ENCODE results near the gene GET4. TPM values are rescaled to one million over a fixed set of nuclear protein-coding genes. Genes with fewer than 3 reads are reported as not detected.
A peak's percentile ranks its signal among the peaks of the same experiment; 100 is the strongest.

Gene GET4
- total and polyA plus RNA-seq, 2 of the 13 experiments (the other 11 are each of a cell fraction or from before 2014, with no cell fraction given): 28.2 to 35.2 TPM

DNA sequence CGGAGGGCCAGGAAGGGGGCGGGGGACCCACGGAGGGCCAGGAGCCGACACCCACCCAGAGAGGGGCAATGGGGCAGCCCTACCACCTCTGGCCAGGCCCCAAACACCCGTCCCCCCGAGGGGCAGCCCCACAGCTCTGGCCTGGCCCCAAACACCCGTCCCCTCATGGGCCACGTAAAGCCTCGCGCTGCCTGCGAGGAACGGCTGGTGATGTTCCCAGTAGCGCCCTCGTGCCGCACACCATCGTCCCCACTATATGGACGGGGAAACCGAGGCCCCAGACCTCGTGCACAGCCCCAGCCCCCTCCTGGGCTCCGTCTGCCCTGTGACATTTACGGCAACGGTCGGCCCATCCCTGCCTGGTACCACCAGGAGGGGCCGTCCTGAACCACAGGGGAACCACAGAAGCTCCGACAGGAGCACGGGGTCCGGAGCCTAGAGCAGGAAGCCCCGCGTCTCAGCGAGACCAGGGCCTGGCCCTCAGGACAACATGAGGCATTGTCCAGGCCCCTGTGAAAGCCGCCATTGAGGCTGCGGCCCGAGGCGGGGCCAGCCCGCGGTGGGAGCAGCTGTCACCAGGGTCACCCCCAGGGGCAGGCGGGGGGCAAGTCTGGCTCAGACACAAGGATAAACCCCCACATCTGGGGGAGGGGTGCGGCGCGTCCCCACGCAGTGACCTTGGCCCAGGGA is 35.6 kb downstream of the GET4 start:
- Histone ChIP-seq H4K20me1 (ENCODE audit: insufficient read depth, low read length) (no peaks in the 10 kb centered on the region), H3K4me2 (ENCODE audit: low read depth, low read length) (no peak overlapping the region), H3K79me2 (ENCODE audit: insufficient read depth, low read length) (no peaks in the 10 kb centered on the region), H3K9ac (ENCODE audit: insufficient read depth, low read depth, low read length) (no peak overlapping the region), H3K4me3 (replicated peaks in 1 of 3; ENCODE audit: insufficient read depth in 1 of 3, low read depth in 2 of 3, low read length in 3 of 3) (no peak overlapping the region), H3K27me3 (ENCODE audit: control insufficient read depth in 1 of 2, insufficient read depth in 2 of 2, low read length in 2 of 2) (no peaks in the 10 kb centered on the region), H2AFZ (ENCODE audit: low read length) (no peak overlapping the region), H3K9me3 (ENCODE audit: low read length) (no peaks in the 10 kb centered on the region), H3K27ac (ENCODE audit: extremely low read length, insufficient read depth, low read length) (no peak overlapping the region), H3K4me1 (ENCODE audit: insufficient read depth, low read length) (peaks cover 8% of the 10 kb centered on the region; the same call in 1 of the 2 replicates), H3K36me3 (replicated peaks in 1 of 2; ENCODE audit: control insufficient read depth in 1 of 2, insufficient read depth in 2 of 2, low read length in 2 of 2) (no peaks in the 10 kb centered on the region)
- TF ChIP-seq CEBPB (IDR thresholded peaks at IDR 0.05; ENCODE audit: borderline replicate concordance, low read depth, low read length): no peak
- TF ChIP-seq KLF11 (CRISPR knock-in tag; IDR thresholded peaks at IDR 0.05): no peak
- peak; percentile 14; the same call in 1 of the 2 replicates for TF ChIP-seq ZBTB33 (CRISPR knock-in tag; IDR thresholded peaks at IDR 0.05)
- 0 out of 2 replicates have a peak, but pooled peaks have one; percentile 22 for TF ChIP-seq ZNF629 (CRISPR knock-in tag; conservative IDR thresholded peaks at IDR 0.05)
- no peak for TF ChIP-seq NFAT5 (CRISPR knock-in tag; IDR thresholded peaks at IDR 0.05)
- TF ChIP-seq, protein P1, sequence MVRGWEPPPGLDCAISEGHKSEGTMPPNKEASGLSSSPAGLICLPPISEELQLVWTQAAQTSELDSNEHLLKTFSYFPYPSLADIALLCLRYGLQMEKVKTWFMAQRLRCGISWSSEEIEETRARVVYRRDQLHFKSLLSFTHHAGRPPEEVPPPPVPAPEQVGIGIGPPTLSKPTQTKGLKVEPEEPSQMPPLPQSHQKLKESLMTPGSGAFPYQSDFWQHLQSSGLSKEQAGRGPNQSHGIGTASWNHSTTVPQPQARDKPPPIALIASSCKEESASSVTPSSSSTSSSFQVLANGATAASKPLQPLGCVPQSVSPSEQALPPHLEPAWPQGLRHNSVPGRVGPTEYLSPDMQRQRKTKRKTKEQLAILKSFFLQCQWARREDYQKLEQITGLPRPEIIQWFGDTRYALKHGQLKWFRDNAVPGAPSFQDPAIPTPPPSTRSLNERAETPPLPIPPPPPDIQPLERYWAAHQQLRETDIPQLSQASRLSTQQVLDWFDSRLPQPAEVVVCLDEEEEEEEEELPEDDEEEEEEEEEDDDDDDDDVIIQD (CRISPR knock-in tag; IDR thresholded peaks at IDR 0.05; ENCODE audit: low read depth): no peak
- TF ChIP-seq ZNF451 (CRISPR knock-in tag; IDR thresholded peaks at IDR 0.05): no peak
- no peak for TF ChIP-seq ZNF329 (CRISPR knock-in tag; IDR thresholded peaks at IDR 0.05; ENCODE audit: low read depth)
- TF ChIP-seq BCL6 (CRISPR knock-in tag; IDR thresholded peaks at IDR 0.05): no peak
- no peak for FAIRE-seq
- DNase-seq (ENCODE audit: low spot score): no peak
- BruUV-seq (replicated peaks): no TSS peak
- no peak for ATAC-seq
- intact Hi-C loops (cut with micrococcal nuclease; ENCODE audit: unreplicated experiment): no loop called here
- CTCF ChIA-PET (ENCODE audit: low intra/inter-chr PET ratio, low total read pairs): no interaction called here
- POLR2A ChIA-PET: interaction anchor here (1.0 kb wide), 1 partner anchor 14 kb away, joined by 4 read pairs; no protein-coding TSS in a partner anchor
- 95% methylated on average over 15 of the region's 41 CpGs for WGBS (ENCODE audit: low lambda C conversion rate)
- in situ Hi-C loops (cut with HindIII; ENCODE audit: extremely low pct_ligation_motif_present, low pct_unique_long_range_greater_than_20kb): no loop called here

Measured in HepG2 (cell line).